Measurements from ENCODE around the gene OR7G2.

Gene OR7G2

GRCh38 chr19:9144920-9145319, 37.6 kb upstream of the OR7G2 start:
- H2AK5ac ChIP-seq (ENCODE audit: low read depth, low read length) = no peak overlapping the region
- no peak overlapping the region for H3K27ac ChIP-seq (replicated peaks; ENCODE audit: low read length)
- no CpG with 5 or more reads among the region's 5 CpGs for WGBS, 2 donors (ENCODE audit: extremely low coverage in 2 of 2, insufficient read length in 2 of 2, insufficient replicate concordance in 1 of 2)
- no peak overlapping the region for H4K8ac ChIP-seq (ENCODE audit: low read depth, low read length)
- H4K91ac ChIP-seq (ENCODE audit: low read depth, low read length, poor library complexity) = no peak overlapping the region
- peaks cover 28 to 75% of the 10 kb centered on the region in 2 donors for H3K9me3 ChIP-seq (replicated peaks in 1 of 2; ENCODE audit: control insufficient read depth in 2 of 2, insufficient read depth in 1 of 2, low read depth in 1 of 2, low read length in 2 of 2)
- peaks cover 0 to 4% of the 10 kb centered on the region in 2 donors for H3K4me1 ChIP-seq (ENCODE audit: control insufficient read depth in 2 of 2, insufficient read depth in 1 of 2, low read depth in 1 of 2, low read length in 2 of 2)
- no peak overlapping the region for H2AFZ ChIP-seq (ENCODE audit: low read length)
- H3K4ac ChIP-seq (ENCODE audit: low read length) = no peak overlapping the region
- peaks cover 13% of the 10 kb centered on the region for H3K79me1 ChIP-seq (ENCODE audit: low read depth, low read length)
- no peak overlapping the region for H3K14ac ChIP-seq (ENCODE audit: low read length)
- no peak overlapping the region for H2BK5ac ChIP-seq (ENCODE audit: low read length)
- H3K4me2 ChIP-seq (ENCODE audit: insufficient read depth, low read length, poor library complexity, severe bottlenecking) = no peak overlapping the region
- no peak overlapping the region for H2BK120ac ChIP-seq (ENCODE audit: low read depth, low read length)
- no peak overlapping the region for H3K23ac ChIP-seq (ENCODE audit: low read depth, low read length, poor library complexity)
- peaks cover 13 to 52% of the 10 kb centered on the region in 2 donors for H3K36me3 ChIP-seq (replicated peaks in 1 of 2; ENCODE audit: control insufficient read depth in 2 of 2, insufficient read depth in 2 of 2, low read length in 2 of 2)
- H3K9ac ChIP-seq (ENCODE audit: low read depth, low read length, poor library complexity) = no peak overlapping the region
- H3K18ac ChIP-seq (ENCODE audit: low read length) = no peak overlapping the region
- H2BK12ac ChIP-seq (ENCODE audit: low read length) = no peak overlapping the region
- no peak for DNase-seq (ENCODE audit: low spot score)
- no peak overlapping the region for H3K4me3 ChIP-seq (ENCODE audit: low read length in 2 of 2)
- H2BK15ac ChIP-seq (ENCODE audit: low read length) = no peak overlapping the region
- no peaks in the 10 kb centered on the region for H3K27me3 ChIP-seq (ENCODE audit: control insufficient read depth in 3 of 3, insufficient read depth in 3 of 3, low read depth in 1 of 3, low read length in 3 of 3)

GRCh38 chr19:9140159-9140874, 33.0 kb upstream of the OR7G2 start, which contains the start of gene ZNF317:
Gene ZNF317 (plus strand): TSS chr19:9140397. CDS start chr19:9156017, 15,620 bp downstream.
- WGBS, 2 donors (ENCODE audit: extremely low coverage in 2 of 2, insufficient read length in 2 of 2, insufficient replicate concordance in 1 of 2) = no CpG with 5 or more reads among the region's 43 CpGs
- Histone ChIP-seq H2AFZ (ENCODE audit: low read length) (peak within 1 kb of the TSS; percentile 95), H2BK120ac (ENCODE audit: low read depth, low read length) (no peak within 1 kb of the TSS), H4K91ac (ENCODE audit: low read depth, low read length, poor library complexity) (no peak within 1 kb of the TSS), H2AK5ac (ENCODE audit: low read depth, low read length) (no peak within 1 kb of the TSS), H3K4me2 (ENCODE audit: insufficient read depth, low read length, poor library complexity, severe bottlenecking) (peak within 1 kb of the TSS; percentile 79), H3K23ac (ENCODE audit: low read depth, low read length, poor library complexity) (no peak within 1 kb of the TSS), H3K4me3 (ENCODE audit: low read length in 2 of 2) (peak within 1 kb of the TSS; percentile 93 to 97), H4K8ac (ENCODE audit: low read depth, low read length) (no peak within 1 kb of the TSS), H3K4ac (ENCODE audit: low read length) (no peak within 1 kb of the TSS), H2BK5ac (ENCODE audit: low read length) (no peak within 1 kb of the TSS), H3K36me3 (replicated peaks in 1 of 2; ENCODE audit: control insufficient read depth in 2 of 2, insufficient read depth in 2 of 2, low read length in 2 of 2) (peaks cover 2 to 26% of the 10 kb centered on the region in 2 donors), H3K4me1 (ENCODE audit: control insufficient read depth in 2 of 2, insufficient read depth in 1 of 2, low read depth in 1 of 2, low read length in 2 of 2) (peaks cover 0 to 4% of the 10 kb centered on the region in 2 donors), H3K9ac (ENCODE audit: low read depth, low read length, poor library complexity) (peak within 1 kb of the TSS; percentile 85), H3K9me3 (replicated peaks in 1 of 2; ENCODE audit: control insufficient read depth in 2 of 2, insufficient read depth in 1 of 2, low read depth in 1 of 2, low read length in 2 of 2) (peaks cover 5 to 33% of the 10 kb centered on the region in 2 donors), H3K27ac (replicated peaks; ENCODE audit: low read length) (no peak within 1 kb of the TSS), H3K14ac (ENCODE audit: low read length) (peak within 1 kb of the TSS; percentile 64), H2BK12ac (ENCODE audit: low read length) (no peak within 1 kb of the TSS), H2BK15ac (ENCODE audit: low read length) (no peak within 1 kb of the TSS), H3K18ac (ENCODE audit: low read length) (peak within 1 kb of the TSS; percentile 68), H3K79me1 (ENCODE audit: low read depth, low read length) (no peaks in the 10 kb centered on the region), H3K27me3 (ENCODE audit: control insufficient read depth in 3 of 3, insufficient read depth in 3 of 3, low read depth in 1 of 3, low read length in 3 of 3) (no peaks in the 10 kb centered on the region)
- peak; percentile 93 for DNase-seq (ENCODE audit: low spot score)

GRCh38 chr19:9139609-9140158, 32.4 kb upstream of the OR7G2 start:
- no peak overlapping the region for H4K91ac ChIP-seq (ENCODE audit: low read depth, low read length, poor library complexity)
- no peak overlapping the region for H3K14ac ChIP-seq (ENCODE audit: low read length)
- H3K9me3 ChIP-seq (replicated peaks in 1 of 2; ENCODE audit: control insufficient read depth in 2 of 2, insufficient read depth in 1 of 2, low read depth in 1 of 2, low read length in 2 of 2) = peaks cover 1 to 27% of the 10 kb centered on the region in 2 donors
- DNase-seq (ENCODE audit: low spot score) = no peak
- H3K23ac ChIP-seq (ENCODE audit: low read depth, low read length, poor library complexity) = no peak overlapping the region
- H3K18ac ChIP-seq (ENCODE audit: low read length) = no peak overlapping the region
- no peak overlapping the region for H3K27ac ChIP-seq (replicated peaks; ENCODE audit: low read length)
- no peak overlapping the region for H3K4ac ChIP-seq (ENCODE audit: low read length)
- no peak overlapping the region for H2AK5ac ChIP-seq (ENCODE audit: low read depth, low read length)
- peak overlapping the region; percentile 79 for H3K4me2 ChIP-seq (ENCODE audit: insufficient read depth, low read length, poor library complexity, severe bottlenecking)
- H2BK12ac ChIP-seq (ENCODE audit: low read length) = no peak overlapping the region
- peaks cover 0 to 4% of the 10 kb centered on the region in 2 donors for H3K4me1 ChIP-seq (ENCODE audit: control insufficient read depth in 2 of 2, insufficient read depth in 1 of 2, low read depth in 1 of 2, low read length in 2 of 2)
- no CpG with 5 or more reads among the region's 8 CpGs for WGBS, 2 donors (ENCODE audit: extremely low coverage in 2 of 2, insufficient read length in 2 of 2, insufficient replicate concordance in 1 of 2)
- H2BK120ac ChIP-seq (ENCODE audit: low read depth, low read length) = no peak overlapping the region
- no peak overlapping the region for H2BK5ac ChIP-seq (ENCODE audit: low read length)
- no peak overlapping the region for H2BK15ac ChIP-seq (ENCODE audit: low read length)
- H3K9ac ChIP-seq (ENCODE audit: low read depth, low read length, poor library complexity) = no peak overlapping the region
- no peaks in the 10 kb centered on the region for H3K79me1 ChIP-seq (ENCODE audit: low read depth, low read length)
- peak overlapping the region; percentile 95 for H2AFZ ChIP-seq (ENCODE audit: low read length)
- no peaks in the 10 kb centered on the region for H3K27me3 ChIP-seq (ENCODE audit: control insufficient read depth in 3 of 3, insufficient read depth in 3 of 3, low read depth in 1 of 3, low read length in 3 of 3)
- H3K4me3 ChIP-seq (ENCODE audit: low read length in 2 of 2) = peak overlapping the region; percentile 79 to 97
- H3K36me3 ChIP-seq (replicated peaks in 1 of 2; ENCODE audit: control insufficient read depth in 2 of 2, insufficient read depth in 2 of 2, low read length in 2 of 2) = peaks cover 2 to 22% of the 10 kb centered on the region in 2 donors
- no peak overlapping the region for H4K8ac ChIP-seq (ENCODE audit: low read depth, low read length)

- Histone ChIP-seq H2BK120ac (ENCODE audit: low read depth, low read length) (no peak overlapping the region), H3K4me3 (ENCODE audit: low read length in 2 of 2) (no peak overlapping the region), H3K14ac (ENCODE audit: low read length) (no peak overlapping the region), H3K9ac (ENCODE audit: low read depth, low read length, poor library complexity) (no peak overlapping the region), H3K4me2 (ENCODE audit: insufficient read depth, low read length, poor library complexity, severe bottlenecking) (no peak overlapping the region), H3K27ac (replicated peaks; ENCODE audit: low read length) (no peak overlapping the region), H4K8ac (ENCODE audit: low read depth, low read length) (no peak overlapping the region), H3K27me3 (ENCODE audit: control insufficient read depth in 3 of 3, insufficient read depth in 3 of 3, low read depth in 1 of 3, low read length in 3 of 3) (no peaks in the 10 kb centered on the region), H3K4ac (ENCODE audit: low read length) (no peak overlapping the region), H2BK12ac (ENCODE audit: low read length) (no peak overlapping the region), H3K36me3 (replicated peaks in 1 of 2; ENCODE audit: control insufficient read depth in 2 of 2, insufficient read depth in 2 of 2, low read length in 2 of 2) (no peaks in the 10 kb centered on the region), H3K9me3 (replicated peaks in 1 of 2; ENCODE audit: control insufficient read depth in 2 of 2, insufficient read depth in 1 of 2, low read depth in 1 of 2, low read length in 2 of 2) (peaks cover 0 to 3% of the 10 kb centered on the region in 2 donors), H3K23ac (ENCODE audit: low read depth, low read length, poor library complexity) (no peak overlapping the region), H2BK15ac (ENCODE audit: low read length) (no peak overlapping the region), H2BK5ac (ENCODE audit: low read length) (no peak overlapping the region), H3K18ac (ENCODE audit: low read length) (no peak overlapping the region), H3K79me1 (ENCODE audit: low read depth, low read length) (no peaks in the 10 kb centered on the region), H3K4me1 (ENCODE audit: control insufficient read depth in 2 of 2, insufficient read depth in 1 of 2, low read depth in 1 of 2, low read length in 2 of 2) (no peaks in the 10 kb centered on the region), H2AFZ (ENCODE audit: low read length) (no peak overlapping the region), H2AK5ac (ENCODE audit: low read depth, low read length) (no peak overlapping the region), H4K91ac (ENCODE audit: low read depth, low read length, poor library complexity) (no peak overlapping the region)
- WGBS, 2 donors (ENCODE audit: extremely low coverage in 2 of 2, insufficient read length in 2 of 2, insufficient replicate concordance in 1 of 2) = no CpG with 5 or more reads among the region's 5 CpGs
- no peak for DNase-seq (ENCODE audit: low spot score)
These were observed 25.1 kb upstream of the OR7G2 start for GRCh38 chr19:9132422-9132821.
